ENCODE data around the gene PUM2. TPM values are rescaled to one million over a fixed set of nuclear protein-coding genes. Genes with fewer than 3 reads are reported as not detected.

The PUM2 gene
- total and polyA plus RNA-seq, 2 of the 8 experiments (the other 6 are each of a cell fraction or from before 2014, with no cell fraction given) = 46.6 to 114 TPM

- TF ChIP-seq, protein P1, sequence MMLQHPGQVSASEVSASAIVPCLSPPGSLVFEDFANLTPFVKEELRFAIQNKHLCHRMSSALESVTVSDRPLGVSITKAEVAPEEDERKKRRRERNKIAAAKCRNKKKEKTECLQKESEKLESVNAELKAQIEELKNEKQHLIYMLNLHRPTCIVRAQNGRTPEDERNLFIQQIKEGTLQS (IDR thresholded peaks at IDR 0.05; ENCODE audit: insufficient read depth, low read depth, low read length) = no peak
- TF ChIP-seq TBP (IDR thresholded peaks at IDR 0.05; ENCODE audit: low read depth, low read length) (no peak), TCF12 (IDR thresholded peaks at IDR 0.05; ENCODE audit: low read depth, low read length) (no peak), CHD2 (IDR thresholded peaks at IDR 0.05; ENCODE audit: low read length) (no peak), CREB1 (IDR thresholded peaks at IDR 0.05) (no peak), KDM4A (IDR thresholded peaks at IDR 0.05; ENCODE audit: low read depth, low read length, severe bottlenecking) (no peak), GABPA (IDR thresholded peaks at IDR 0.05; ENCODE audit: borderline replicate concordance, insufficient read depth, low read length) (no peak)
These were observed 100.2 kb downstream of the PUM2 start (continued) for GRCh38 chr2:20250436-20250835.

Measured in H1 (cell line).